ENCODE results near the gene EPC2.
"Not testable (repeated sequence)": the region's sequence is repeated elsewhere in the genome, so short reads cannot be mapped to it uniquely, and the experiment has no call there.

EPC2 gene

DNA sequence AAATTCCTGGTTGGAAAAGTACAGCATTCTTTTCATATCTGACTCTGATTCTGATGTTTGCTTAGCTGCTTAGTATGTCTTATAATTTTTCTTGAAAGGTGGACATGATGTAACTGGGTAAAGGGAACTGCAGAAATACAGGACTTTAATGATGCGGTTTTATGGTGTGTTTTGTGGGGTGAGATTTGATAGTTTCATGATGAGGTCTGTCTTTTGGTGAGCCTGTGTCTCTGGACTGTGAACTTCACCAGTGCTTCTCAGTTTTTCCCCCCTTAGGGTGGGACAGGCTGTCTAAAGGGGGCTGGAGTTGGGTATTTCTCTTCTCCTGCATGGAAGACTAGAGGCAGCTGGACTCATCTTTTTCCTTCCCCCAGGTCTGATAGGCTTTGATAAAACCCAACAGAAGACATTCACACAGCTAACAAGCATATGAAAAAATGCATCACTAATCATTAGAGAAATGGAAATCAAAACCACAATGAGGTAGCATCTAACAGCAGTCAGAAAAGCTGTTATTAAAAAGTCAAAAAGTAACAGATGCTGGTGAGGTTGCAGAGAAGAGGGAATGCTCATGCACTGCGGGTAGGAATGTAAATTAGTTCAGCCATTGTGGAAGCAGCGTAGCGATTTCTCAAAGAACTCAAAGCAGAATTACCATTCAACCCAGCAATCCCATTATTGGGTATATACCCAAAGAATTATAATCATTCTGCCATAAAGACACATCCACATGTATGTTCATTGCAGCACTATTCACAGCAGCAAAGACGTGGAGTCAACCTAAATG lies 77.6 kb downstream of the EPC2 start:
- DNase-seq (ENCODE audit: low read depth in 2 of 2): no peak

DNA sequence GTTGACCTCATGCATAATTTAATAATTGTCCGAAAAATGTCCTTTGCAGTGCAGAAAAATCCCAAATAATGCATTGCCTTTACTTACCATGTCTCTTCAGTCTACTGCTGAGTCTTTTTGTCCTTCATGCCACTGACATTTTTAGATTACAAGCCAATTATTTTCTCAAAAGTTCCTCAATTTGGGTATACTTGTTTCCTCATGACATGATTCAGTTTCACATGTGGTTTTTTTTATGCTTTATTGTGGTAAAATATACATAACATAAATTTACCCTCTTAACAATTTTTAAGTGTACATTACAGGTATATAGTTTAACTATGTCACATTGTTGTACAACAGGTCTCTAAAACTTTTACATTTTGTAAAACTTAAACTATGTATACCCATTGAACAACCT lies 81.0 kb downstream of the EPC2 start:
- DNase-seq (ENCODE audit: low read depth in 2 of 2): no peak

DNA sequence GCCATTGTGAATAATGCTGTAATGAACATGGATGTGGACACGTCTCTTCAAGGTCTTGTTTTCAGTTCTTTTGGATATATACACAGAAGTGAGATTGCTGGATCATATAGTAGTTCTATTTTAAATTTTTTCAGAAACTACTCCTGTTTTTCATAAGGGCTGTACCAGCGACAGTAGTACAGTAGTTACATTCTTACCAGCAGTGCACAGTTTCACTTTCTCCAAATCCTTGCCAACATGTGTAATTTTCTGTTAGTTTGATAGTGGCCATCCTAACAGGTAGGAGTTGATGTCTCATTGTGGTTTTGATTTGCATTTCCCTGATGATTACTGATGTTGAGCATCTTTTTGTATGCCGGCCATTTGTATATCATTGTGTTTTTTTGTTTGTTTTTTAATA lies 81.7 kb downstream of the EPC2 start:
- DNase-seq (ENCODE audit: low read depth in 2 of 2): no peak

DNA sequence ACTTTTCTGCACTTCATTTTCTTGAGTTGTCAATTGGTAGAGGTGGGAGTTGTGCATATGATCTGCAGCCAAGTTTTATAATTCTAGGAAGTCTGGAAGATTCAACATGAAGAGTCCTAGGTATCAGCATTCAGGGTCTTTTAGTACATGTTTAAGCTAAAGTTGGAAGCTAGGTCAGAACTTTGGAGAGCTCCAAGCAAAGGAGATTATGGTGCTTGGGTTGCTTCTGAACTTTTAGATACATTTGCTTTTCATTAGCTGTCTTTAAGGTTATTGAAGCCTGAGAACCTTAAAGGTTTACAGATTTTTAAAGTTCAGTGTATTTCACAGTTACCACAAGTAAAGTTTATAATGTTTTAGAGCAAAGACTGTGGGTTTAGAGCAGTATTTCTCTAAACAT lies 85.5 kb downstream of the EPC2 start:
- DNase-seq (ENCODE audit: low read depth in 2 of 2): no peak

DNA sequence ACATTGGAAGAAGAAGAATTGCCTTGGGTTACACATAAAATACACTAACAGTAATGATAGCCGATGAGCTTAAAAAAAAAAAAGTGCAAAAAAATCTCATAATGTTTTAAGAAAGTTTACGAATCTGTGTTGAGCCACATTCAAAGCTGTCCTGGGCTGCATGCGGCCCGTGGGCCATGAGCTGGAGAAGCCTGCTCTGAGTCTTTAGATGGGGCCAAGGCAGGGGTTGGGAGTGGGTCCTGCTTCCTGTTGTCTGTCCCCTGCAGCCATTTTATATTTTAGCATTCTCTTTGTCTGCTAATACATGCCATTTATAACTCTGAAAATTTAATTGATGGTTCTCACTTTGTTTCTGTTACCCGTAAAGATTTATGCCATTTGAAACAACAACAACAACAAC lies 93.2 kb downstream of the EPC2 start:
- DNase-seq (ENCODE audit: low read depth in 2 of 2): no peak

DNA sequence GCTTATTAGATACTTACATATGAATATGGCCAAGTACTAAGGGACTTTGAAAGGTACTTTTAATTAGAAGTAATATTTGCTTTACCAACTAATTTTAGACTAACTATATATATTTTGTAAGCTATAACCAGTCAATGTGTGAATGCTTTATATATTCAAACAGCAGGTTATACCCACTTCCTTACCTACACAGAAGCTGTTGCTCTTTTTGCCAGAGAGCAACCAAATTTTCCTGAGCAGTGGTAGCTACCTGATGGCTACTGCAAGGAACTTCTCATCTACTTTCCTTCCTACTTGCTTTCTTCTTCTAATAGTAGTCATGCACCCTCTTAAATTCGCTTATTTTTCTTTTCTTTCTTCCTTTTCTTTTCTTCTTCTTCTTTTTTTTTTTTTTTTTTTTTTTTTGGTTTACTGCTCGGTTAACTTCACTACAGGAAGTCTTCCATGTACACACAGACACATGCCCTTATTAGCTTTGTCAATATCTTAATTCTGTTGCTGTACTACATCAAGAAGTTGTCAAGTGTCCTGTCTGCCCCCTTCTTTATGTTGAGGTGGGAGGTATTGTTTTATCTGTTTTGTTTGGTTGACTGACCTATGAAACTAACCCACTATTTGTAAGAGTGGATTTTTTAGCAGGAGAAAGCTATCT lies 95.0 kb downstream of the EPC2 start:
- no peak for DNase-seq (ENCODE audit: low read depth in 2 of 2)

DNA sequence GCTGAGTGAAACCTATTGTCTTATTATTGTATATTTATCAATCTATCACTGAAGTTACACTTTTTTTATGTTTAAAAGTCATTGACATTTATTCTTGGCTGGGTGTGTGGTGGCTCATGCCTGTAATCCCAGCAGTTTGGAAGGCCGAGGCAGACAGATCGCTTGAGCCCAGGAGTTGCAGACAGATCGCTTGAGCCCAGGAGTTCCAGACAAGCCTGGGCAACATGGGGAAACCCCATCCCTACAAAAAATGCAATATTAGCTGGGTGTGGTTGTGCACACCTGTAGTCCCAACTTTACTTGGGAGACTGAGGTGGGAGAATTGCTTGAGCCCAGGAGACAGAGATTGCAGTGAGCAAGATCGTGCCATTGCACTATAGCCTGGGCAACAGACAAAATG lies 97.8 kb downstream of the EPC2 start:
- DNase-seq (ENCODE audit: low read depth in 2 of 2): no peak

DNA sequence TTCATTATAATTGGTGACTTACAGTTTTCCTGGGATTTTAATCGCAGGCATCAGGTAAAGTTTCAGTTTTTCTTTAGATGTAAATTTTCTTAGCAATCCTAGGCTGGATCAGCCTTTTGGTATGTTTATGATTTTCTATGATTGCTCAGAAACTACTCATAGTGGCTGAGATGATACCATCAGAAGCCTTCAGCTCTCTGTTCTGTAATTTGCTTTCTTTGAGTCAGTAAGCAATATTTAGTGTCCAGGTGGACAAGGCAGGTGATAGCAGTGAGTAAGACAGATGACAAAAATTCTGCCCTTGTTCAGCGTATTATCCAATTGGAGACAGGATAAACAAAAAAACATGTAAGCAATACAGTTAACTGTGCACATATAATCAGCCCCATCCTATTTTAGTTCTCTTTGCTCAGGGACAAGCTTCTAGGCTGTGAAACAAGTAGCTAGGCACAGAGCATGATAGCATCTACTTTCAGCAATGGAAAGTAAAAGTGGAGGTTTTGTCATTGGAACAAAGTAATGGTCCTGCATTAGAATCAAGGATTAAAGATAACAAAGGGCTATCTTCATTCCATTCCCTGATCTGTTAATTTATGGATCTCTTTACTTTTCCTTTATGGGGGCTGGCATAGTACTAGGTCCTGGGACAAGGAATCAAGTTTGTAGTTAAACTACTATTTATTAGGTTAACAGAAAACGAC lies 100.8 kb downstream of the EPC2 start:
- DNase-seq (ENCODE audit: low read depth in 2 of 2): no peak

DNA sequence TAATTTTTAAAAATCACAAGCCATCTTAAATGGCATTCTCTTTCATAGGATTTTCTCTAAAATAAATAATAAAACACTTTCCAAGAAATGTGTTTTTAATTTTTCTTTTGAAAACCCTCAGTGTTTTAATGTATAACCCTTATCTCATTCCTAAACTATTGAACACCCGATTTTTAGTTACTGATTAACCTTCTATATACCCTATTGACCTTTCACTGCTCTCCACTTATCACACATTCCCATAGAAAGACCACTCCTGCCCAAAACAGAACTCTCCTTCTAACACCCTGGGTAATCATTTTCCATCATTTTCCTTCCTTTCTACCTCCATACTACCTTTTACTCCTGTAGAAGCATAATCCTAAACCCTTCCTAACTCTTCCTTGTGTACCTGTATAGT lies 102.4 kb downstream of the EPC2 start:
- DNase-seq (ENCODE audit: low read depth in 2 of 2): no peak

DNA sequence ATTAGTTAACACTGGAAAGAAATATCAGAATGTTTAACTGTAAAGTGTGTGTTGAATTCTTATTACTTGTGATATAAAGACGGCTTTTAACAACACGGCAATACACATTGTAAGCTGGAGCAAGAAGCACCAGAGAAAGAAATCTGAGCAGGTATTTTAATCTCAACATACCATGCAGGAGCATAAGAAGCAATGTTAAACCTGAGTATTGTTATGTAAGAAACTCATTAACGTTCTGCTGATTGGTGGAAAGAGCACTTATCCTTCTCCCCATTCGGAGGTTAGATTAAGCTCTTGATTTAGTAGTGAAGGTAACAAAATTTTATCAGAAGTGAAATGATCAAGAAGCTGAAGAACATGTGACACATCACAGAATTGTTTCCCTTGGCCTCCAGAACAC lies 107.4 kb downstream of the EPC2 start:
- DNase-seq (ENCODE audit: low read depth in 2 of 2): no peak

DNA sequence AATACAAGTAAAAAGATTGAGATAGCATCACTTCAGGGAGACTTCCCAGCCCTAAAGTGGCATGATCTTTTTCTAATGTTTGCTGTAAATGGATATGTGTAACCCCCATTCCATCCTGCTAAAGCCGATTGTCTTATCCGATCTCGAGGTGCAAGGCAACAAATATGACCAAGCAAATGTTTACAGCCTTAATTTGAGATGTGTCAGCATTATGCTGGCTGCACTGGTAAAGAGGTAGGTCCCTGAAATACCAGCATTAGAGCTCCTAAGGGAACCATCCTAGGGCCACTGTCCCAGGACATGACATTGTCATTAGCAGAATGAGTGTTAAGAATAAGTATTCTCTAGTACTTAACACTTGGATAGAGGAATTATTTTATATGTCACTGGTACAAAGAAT lies 108.4 kb downstream of the EPC2 start:
- DNase-seq (ENCODE audit: low read depth in 2 of 2): no peak

DNA sequence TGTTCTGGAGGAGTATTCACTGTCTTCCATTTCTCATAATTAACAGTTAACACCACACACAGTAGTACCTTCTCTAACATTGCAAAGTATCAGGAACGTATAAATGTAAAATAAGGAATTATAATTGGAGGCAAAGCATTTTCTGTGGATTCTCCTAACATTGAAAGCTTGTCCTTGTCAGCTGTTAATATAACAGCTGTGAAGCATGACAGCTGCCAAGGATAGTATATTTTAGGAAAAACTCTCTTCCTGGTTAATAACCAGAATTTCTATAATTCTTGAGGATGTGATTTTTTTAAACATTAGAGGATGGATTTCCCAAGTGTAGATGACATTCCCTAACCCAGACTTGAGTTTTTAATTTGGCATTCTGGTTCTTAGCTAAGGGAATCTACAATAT lies 110.3 kb downstream of the EPC2 start:
- no peak for DNase-seq (ENCODE audit: low read depth in 2 of 2)

DNA sequence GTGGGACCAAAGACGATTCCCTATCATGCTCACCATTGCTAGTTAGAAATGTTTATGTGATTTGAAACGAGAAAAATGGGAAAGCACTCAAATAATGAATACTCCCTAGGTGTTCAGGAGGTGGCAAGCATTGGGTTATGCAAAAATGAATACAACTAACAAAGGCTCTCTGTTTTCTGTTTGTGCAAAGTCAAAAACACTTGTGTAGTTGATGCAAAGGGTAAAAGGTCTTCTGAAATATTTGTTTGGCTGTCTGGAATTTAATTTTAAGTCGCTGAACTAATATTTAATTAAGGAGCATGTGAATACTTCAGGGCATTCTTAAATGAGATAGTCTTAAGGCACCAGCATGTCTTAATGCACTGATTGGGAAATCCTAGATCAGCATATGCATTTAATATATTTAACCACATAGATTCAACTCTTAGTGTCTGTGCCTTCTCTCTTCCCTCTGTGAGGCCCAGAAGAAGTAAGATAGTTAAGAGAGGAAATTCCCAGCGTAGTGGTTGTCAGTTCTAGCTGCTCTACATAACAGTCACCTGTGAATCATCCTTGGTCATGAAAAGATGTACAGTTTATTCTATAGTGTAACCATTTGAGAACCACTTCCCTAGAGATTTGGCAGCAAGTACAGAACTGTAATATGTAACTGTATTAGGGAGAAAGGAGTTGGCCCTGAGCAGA lies 111.9 kb downstream of the EPC2 start:
- DNase-seq (ENCODE audit: low read depth in 2 of 2): no peak

DNA sequence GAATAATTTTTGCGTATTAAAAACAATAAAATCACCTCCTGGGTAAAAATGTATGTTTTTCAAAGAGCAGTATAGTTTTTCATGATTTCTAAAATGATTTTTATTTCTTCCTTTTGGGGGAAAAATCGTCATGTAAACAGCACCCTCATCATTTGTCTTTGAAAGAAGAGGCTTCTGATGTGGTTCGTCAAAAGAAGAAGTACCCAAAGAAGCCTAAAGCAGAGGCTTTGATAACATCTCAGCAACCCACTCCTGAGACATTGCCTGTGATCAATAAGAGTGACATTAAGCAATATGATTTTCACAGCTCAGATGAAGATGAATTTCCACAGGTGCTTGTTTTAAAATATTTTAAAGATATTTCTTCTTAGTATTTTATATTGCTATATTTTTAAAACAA lies 120.3 kb downstream of the EPC2 start:
- DNase-seq (ENCODE audit: low read depth in 2 of 2): no peak

DNA sequence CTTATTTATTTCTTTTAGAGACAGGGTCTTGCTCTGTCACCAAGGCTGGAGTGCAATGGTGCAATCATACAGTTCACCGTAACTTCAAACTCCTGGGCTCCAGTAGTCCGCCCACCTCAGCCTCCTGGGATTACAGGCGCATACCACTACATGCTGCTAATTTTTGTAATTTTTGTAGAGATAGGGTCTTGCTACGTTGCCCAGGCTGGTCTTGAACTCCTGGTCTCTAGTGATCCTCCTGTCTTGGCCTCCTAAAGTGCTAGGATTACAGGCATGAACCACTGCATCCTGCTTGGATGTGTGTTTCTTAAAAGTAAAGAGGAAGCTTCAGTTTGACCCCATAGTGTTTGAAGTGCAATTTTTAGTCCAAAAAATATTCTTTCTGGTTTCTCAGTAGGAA lies 125.5 kb downstream of the EPC2 start:
- DNase-seq (ENCODE audit: low read depth in 2 of 2): no peak

DNA sequence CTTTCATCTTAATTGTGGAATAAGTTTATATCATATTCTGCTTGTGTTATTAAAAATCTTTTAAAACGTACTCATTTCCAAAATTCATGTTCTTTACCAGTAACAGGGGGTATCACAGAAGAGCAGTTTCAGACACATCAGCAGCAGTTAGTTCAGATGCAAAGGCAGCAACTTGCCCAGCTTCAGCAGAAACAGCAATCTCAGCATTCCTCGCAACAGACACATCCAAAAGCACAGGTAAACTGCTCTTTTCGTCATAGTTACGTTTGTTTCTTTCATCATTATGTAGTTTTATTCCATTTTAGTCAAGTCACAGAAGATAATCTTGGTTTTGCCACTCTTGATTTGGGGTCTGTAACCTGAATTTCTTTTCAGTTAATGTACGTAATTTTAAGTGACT lies 137.0 kb downstream of the EPC2 start:
- DNase-seq (ENCODE audit: low read depth in 2 of 2): no peak

DNA sequence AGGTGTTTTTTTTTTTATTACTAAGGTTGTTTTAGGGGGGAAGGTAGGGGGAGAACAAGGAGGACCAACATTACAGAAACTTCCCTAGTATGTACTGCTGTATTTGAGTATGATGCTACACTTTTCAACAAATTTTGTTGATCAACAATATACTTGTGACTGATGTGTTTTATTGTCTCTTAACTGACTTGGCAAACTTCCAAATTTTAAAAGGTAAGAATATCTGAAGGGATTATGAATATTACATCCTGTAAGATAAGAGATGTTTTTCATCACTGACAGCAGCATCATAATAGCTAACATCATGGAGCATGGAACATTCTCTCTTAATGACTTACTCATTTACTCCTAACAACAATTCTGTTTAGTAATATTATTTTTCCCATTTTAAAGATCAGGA lies 144.5 kb downstream of the EPC2 start:
- DNase-seq (ENCODE audit: low read depth in 2 of 2): no peak

DNA sequence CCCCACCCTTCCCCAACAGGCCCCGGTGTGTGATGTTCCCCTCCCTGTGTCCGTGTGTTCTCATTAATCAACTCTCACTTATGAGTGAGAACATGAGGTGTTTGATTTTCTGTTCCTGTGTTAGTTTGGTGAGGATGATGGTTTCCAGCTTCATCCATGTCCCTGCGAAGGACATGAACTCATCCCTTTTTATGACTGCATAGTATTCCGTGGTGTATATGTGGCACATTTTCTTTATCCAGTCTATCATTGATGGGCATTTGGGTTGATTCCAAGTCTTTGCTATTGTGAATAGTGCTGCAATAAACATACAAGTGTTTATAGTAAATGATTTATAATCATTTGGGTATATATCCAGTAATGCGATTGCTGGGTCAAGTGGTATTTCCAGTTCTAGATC lies 145.6 kb downstream of the EPC2 start:
- DNase-seq (ENCODE audit: low read depth in 2 of 2): not testable (repeated sequence)

DNA sequence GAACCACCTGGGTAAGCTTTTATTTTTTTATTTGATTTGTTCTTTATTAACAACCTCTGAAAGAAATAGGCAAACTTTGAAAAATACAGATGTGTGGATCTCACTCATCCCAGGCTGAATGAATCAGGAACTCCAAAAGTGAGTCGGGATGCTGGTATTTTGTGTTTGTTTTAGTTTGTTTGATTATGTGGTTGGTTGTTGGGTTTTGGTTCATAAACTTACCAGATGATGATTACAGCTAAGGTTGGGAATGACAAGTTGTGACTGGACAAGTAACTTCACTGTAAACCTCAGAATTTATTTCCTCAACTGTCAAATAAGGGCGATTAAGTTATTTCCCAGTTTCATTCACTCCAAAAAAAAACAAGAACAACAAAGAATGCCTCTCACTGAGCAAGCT lies 150.0 kb downstream of the EPC2 start:
- DNase-seq (ENCODE audit: low read depth in 2 of 2): no peak

DNA sequence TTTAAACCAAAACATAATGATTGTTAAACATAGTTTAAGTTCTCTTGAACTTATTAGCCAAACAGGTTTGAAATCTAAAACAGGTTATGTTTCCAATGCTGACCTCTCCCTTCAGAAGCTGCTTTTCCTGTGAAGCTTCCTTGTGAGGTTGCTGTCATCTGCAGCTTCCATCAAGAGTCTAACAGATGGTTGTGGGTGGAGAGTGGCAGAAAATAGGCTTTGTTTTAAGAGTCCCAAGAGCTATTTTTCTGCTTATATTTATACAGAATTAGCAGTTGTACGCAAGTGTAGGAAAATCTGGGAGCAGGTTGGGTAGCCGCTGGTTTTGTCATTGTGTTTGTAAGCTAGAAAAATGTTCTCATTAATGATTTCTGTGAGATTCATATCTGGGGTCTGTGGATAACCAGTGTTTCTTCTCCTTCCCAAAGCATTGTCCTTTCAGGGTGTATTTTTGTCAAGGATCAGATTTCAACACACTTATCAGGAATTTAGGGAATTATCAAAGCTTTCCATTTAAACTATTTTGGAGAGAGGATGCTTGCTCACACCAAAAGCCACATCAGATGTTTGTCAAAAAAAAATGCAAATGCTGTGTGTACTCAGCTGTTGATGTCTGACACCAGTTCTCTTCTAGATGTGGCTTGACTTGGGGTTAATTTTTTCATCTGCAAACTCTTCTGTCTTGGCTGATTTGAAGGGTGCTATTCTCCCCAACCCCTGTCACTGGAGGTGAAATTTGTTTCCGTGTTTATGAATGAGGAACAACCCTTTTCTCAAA lies 152.4 kb downstream of the EPC2 start:
- no peak for DNase-seq (ENCODE audit: low read depth in 2 of 2)

DNA sequence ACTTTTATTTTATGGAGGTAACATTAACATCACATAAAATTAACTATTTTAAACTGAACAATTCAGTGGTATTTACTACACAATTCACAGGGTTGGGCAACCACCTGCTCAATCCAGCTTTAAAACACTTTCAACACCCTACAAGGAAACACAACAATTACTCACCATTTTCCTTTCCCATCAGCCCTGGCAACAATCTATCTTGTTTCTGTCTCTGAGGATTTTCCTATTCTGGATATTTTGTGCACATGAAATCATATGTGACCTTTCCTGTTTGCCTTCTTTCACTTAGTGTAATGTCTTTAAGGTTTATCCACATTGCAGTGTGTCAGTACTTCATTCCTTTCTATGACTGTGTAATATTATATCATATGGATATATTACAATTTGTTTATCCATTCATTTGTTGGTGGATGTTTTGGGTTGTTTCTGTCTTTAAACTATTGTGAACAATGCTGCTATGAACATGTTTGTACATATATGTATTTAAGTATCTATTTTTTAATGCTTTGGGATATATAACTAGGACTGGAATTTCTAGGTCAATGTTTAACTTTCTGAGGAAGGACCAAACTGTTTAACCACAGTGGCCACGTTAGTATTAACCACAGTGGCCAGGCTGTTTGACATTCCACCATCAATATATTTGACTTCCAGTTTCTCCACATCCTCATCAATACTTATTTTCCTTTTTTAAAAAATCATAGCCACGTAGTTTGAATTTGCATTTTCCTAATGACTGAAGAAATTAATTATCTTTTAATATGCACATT lies 158.1 kb downstream of the EPC2 start:
- DNase-seq (ENCODE audit: low read depth in 2 of 2): no peak

Data from stimulated activated CD4-positive, alpha-beta T cell treated with anti-CD3 and anti-CD28 coated beads, Interleukin-1b, Interleukin-23, amount 100 ng/mL, for 4 hours (primary cell).